Liver (tissue), 9 donors: ENCODE results near the gene RASA3. TPM values are rescaled to one million over a fixed set of nuclear protein-coding genes. Genes with fewer than 3 reads are reported as not detected.

ENCODE experiments used
- DNase-seq: peaks from one replicate; pipeline ENCODE4 v3.0.0-alpha.2; 2017; ENCODE audit warnings: low spot score
- H3K27ac ChIP-seq, 2 donors: one replicate each; pipeline ENCODE4 v1.7.0; 2013; ENCODE audit warnings: inconsistent platforms in 2 of 2, low read length in 2 of 2, control low read depth in 1 of 2, low read depth in 1 of 2, mild to moderate bottlenecking in 1 of 2
- H3K27me3 ChIP-seq, 4 donors: one replicate each; pipeline versions ENCODE4 v1.6.1 to v1.7.0; 2013; ENCODE audit warnings: low read length in 3 of 4, inconsistent platforms in 1 of 4, mild to moderate bottlenecking in 1 of 4, moderate library complexity in 1 of 4; ENCODE audit not compliant: control insufficient read depth in 4 of 4, insufficient read depth in 4 of 4
- H3K36me3 ChIP-seq, 4 donors: one replicate each; pipeline versions ENCODE4 v1.6.1 to v1.7.0; 2013; ENCODE audit warnings: low read length in 3 of 4, mild to moderate bottlenecking in 3 of 4, low read depth in 1 of 4, moderate library complexity in 1 of 4; ENCODE audit not compliant: control insufficient read depth in 4 of 4, insufficient read depth in 3 of 4
- H3K4me1 ChIP-seq, 4 donors: one replicate each; pipeline versions ENCODE4 v1.6.1 to v1.7.0; 2013; ENCODE audit warnings: low read length in 3 of 4, mild to moderate bottlenecking in 3 of 4, moderate library complexity in 1 of 4; ENCODE audit not compliant: control insufficient read depth in 4 of 4, insufficient read depth in 4 of 4
- H3K4me3 ChIP-seq, 3 donors: one replicate each; pipeline versions ENCODE4 v1.6.1 to v1.7.0; 2013; ENCODE audit warnings: low read length in 3 of 3, control low read depth in 1 of 3, low read depth in 1 of 3, mild to moderate bottlenecking in 1 of 3
- H3K9ac ChIP-seq, 2 donors: one replicate each; pipeline ENCODE4 v1.7.0; 2013; ENCODE audit warnings: low read length in 2 of 2, mild to moderate bottlenecking in 2 of 2, moderate library complexity in 2 of 2, control low read depth in 1 of 2, low read depth in 1 of 2
- H3K9me3 ChIP-seq, 4 donors: one replicate each; pipeline versions ENCODE4 v1.6.1 to v1.7.0; 2013; ENCODE audit warnings: low read length in 3 of 4; ENCODE audit not compliant: control insufficient read depth in 4 of 4
- EGR1 ChIP-seq, 2 donors: IDR thresholded peaks; 2 replicates each; pipeline ENCODE4 v1.6.1; 2016 to 2018; ENCODE audit warnings: antibody characterized with exemption in 2 of 2, low read depth in 2 of 2
- FOXA1 ChIP-seq: IDR thresholded peaks from 2 replicates; pipeline ENCODE4 v1.6.1; 2016; ENCODE audit warnings: antibody characterized with exemption
- FOXA2 ChIP-seq: IDR thresholded peaks from 2 replicates; pipeline ENCODE4 v1.6.1; 2016; ENCODE audit warnings: antibody characterized with exemption
- GABPA ChIP-seq, 2 donors: IDR thresholded peaks in 1 of 2; conservative IDR thresholded peaks in 1 of 2; 2 replicates each; pipeline ENCODE4 v1.6.1; 2016; ENCODE audit warnings: antibody characterized with exemption in 2 of 2, mild to moderate bottlenecking in 1 of 2, moderate library complexity in 1 of 2
- HNF4A ChIP-seq, 2 donors: conservative IDR thresholded peaks; 2 replicates each; pipeline ENCODE4 v1.6.1; 2016; ENCODE audit warnings: antibody characterized with exemption in 2 of 2, mild to moderate bottlenecking in 2 of 2
- HNF4G ChIP-seq: IDR thresholded peaks from 2 replicates; pipeline ENCODE4 v1.6.1; 2016; ENCODE audit warnings: antibody characterized with exemption
- JUND ChIP-seq, 2 donors: IDR thresholded peaks; 2 replicates each; pipeline ENCODE4 v1.6.1; 2016; ENCODE audit warnings: antibody characterized with exemption in 2 of 2
- MAX ChIP-seq: IDR thresholded peaks from 2 replicates; pipeline ENCODE4 v1.6.1; 2016; ENCODE audit warnings: antibody characterized with exemption
- NR2F2 ChIP-seq: IDR thresholded peaks from 2 replicates; pipeline ENCODE4 v1.6.1; 2016; ENCODE audit warnings: antibody characterized with exemption
- RAD21 ChIP-seq, 2 donors: IDR thresholded peaks; 2 replicates each; pipeline ENCODE4 v1.6.1; 2016; ENCODE audit warnings: antibody characterized with exemption in 2 of 2, mild to moderate bottlenecking in 2 of 2
- REST ChIP-seq: IDR thresholded peaks from 2 replicates; pipeline ENCODE4 v1.6.1; 2016; ENCODE audit warnings: antibody characterized with exemption, mild to moderate bottlenecking
- RXRA ChIP-seq, 2 donors: IDR thresholded peaks; 2 replicates each; pipeline ENCODE4 v1.6.1; 2017 to 2018; ENCODE audit warnings: antibody characterized with exemption in 2 of 2, mild to moderate bottlenecking in 1 of 2
- TAF1 ChIP-seq: conservative IDR thresholded peaks from 2 replicates; pipeline ENCODE4 v1.6.1; 2016; ENCODE audit warnings: antibody characterized with exemption, mild to moderate bottlenecking
- YY1 ChIP-seq: IDR thresholded peaks from 2 replicates; pipeline ENCODE4 v1.6.1; 2016; ENCODE audit warnings: antibody characterized with exemption, mild to moderate bottlenecking
- WGBS: extraction: QIAGEN DNeasy Blood & Tissue Kit; methylation state at CpG from one replicate; pipeline ENCODE4 v1.1.7; 2013; 5-methylcytosine and 5-hydroxymethylcytosine counted together
- polyA plus RNA-seq, 2 donors: library from polyadenylated mRNA; stranded (reverse) in 1 of 2; unstranded in 1 of 2; fragments of 200-250 nt in 1 of 2; fragments of >200 nt in 1 of 2; fragmentation: Nextera tagmentation in 1 of 2; extraction: Ambion mirVana in 1 of 2; gene quantifications; one replicate each; pipeline versions ENCODE4 v1.2.1 to v1.2.3, GENCODE V29; 2013 to 2015
- total RNA-seq, 2 donors: library from RNA; depleted of rRNA; stranded (reverse); fragments of >200 nt; gene quantifications; one replicate each; pipeline ENCODE4 v1.2.3, GENCODE V29; 2014
- TF ChIP-seq, protein P1 (sequence below): IDR thresholded peaks from 2 replicates; pipeline ENCODE4 v1.6.1; 2016; ENCODE audit warnings: antibody characterized with exemption
- TF ChIP-seq, protein P2 (sequence below): fragments of 150-350 bp; IDR thresholded peaks from 2 replicates; pipeline ENCODE4 v1.5.1; 2017; ENCODE audit warnings: improper control_type of control experiment, low read depth, low read length; ENCODE audit not compliant: missing input control
- donor health status: healthy.
- donor health status: healthy.
- donor health status: healthy.
- donor health status: healthy.
- donor health status: healthy.

The RASA3 gene
- total and polyA plus RNA-seq, 4 donors = 0.64 to 5.9 (median 3.8) TPM

GRCh38 chr13:113965383-113965874 is 167.0 kb downstream of the RASA3 start:
- no peaks in the 10 kb centered on the region for H3K36me3 ChIP-seq
- H3K27me3 ChIP-seq = no peaks in the 10 kb centered on the region
- TF ChIP-seq RAD21 (IDR thresholded peaks at IDR 0.05) = no peak
- no peak for TF ChIP-seq YY1
- no peak for TF ChIP-seq FOXA2
- TF ChIP-seq TAF1 = no peak
- no peak for TF ChIP-seq JUND (IDR thresholded peaks at IDR 0.05)
- TF ChIP-seq GABPA (IDR thresholded peaks at IDR 0.05 in 1 of 2, conservative IDR thresholded peaks at IDR 0.05 in 1 of 2) = no peak
- no peak for TF ChIP-seq REST
- TF ChIP-seq HNF4G = no peak
- no peak for TF ChIP-seq HNF4A (conservative IDR thresholded peaks at IDR 0.05)
- no peak for TF ChIP-seq MAX
- TF ChIP-seq, protein P1, sequence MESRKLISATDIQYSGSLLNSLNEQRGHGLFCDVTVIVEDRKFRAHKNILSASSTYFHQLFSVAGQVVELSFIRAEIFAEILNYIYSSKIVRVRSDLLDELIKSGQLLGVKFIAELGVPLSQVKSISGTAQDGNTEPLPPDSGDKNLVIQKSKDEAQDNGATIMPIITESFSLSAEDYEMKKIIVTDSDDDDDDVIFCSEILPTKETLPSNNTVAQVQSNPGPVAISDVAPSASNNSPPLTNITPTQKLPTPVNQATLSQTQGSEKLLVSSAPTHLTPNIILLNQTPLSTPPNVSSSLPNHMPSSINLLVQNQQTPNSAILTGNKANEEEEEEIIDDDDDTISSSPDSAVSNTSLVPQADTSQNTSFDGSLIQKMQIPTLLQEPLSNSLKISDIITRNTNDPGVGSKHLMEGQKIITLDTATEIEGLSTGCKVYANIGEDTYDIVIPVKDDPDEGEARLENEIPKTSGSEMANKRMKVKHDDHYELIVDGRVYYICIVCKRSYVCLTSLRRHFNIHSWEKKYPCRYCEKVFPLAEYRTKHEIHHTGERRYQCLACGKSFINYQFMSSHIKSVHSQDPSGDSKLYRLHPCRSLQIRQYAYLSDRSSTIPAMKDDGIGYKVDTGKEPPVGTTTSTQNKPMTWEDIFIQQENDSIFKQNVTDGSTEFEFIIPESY = no peak
- no peak overlapping the region for H3K27ac ChIP-seq
- DNase-seq = no peak
- no peak overlapping the region for H3K9ac ChIP-seq
- no peak overlapping the region for H3K4me3 ChIP-seq
- 96% methylated on average over 2 of the region's 2 CpGs for WGBS
- H3K4me1 ChIP-seq = peaks cover under 1 to 6% (median 3%) of the 10 kb centered on the region in 4 donors
- H3K9me3 ChIP-seq = no peaks in the 10 kb centered on the region

DNA sequence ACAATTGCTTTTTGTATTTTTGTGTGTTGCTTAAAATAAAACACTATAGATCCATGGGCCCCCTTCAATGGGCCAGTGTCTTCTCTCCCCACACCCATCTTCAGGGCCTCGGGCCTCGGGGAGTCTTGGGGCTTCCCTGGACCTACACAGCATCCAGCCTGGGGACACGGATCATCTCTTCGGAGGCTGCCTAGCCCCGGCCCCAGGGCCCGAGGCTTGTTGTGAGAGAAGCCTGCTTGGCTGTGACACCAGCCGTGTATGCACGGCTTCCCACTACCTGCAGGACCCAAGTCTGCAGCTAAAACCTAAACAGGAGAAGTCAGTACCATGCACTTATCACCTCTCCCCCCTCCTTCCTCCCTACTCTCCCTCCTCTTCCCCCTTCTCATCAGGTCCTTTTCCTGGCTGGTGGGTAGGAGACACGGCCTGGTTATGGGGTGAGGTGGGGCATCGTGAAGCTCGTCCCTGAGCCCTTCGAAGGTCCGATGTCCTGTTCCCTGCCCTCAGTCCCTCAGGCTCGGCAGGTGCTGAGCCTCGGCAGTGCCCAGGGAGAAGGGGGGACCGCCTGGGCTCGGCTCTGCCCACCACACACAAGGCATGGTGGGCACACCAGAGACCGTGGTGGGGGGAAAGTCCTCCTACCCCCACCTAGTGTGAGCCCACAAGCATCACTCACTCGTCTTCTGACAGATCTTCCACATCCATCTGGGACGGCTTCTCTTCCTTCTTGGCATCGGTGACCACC is 168.0 kb downstream of the RASA3 start:
- H3K27ac ChIP-seq = no peak overlapping the region
- H3K9me3 ChIP-seq = peaks cover 0 to 1% (median 0%) of the 10 kb centered on the region in 4 donors
- no peak overlapping the region for H3K4me3 ChIP-seq
- DNase-seq = no peak
- H3K9ac ChIP-seq = no peak overlapping the region
- TF ChIP-seq JUND (IDR thresholded peaks at IDR 0.05) (no peak), RXRA (IDR thresholded peaks at IDR 0.05) (no peak), HNF4A (conservative IDR thresholded peaks at IDR 0.05) (no peak), GABPA (IDR thresholded peaks at IDR 0.05 in 1 of 2, conservative IDR thresholded peaks at IDR 0.05 in 1 of 2) (no peak), EGR1 (IDR thresholded peaks at IDR 0.05; ENCODE audit: low read depth in 2 of 2) (no peak), RAD21 (IDR thresholded peaks at IDR 0.05) (no peak), TAF1 (no peak), NR2F2 (no peak), FOXA1 (no peak)
- TF ChIP-seq, protein P1 = no peak
- TF ChIP-seq, protein P2, sequence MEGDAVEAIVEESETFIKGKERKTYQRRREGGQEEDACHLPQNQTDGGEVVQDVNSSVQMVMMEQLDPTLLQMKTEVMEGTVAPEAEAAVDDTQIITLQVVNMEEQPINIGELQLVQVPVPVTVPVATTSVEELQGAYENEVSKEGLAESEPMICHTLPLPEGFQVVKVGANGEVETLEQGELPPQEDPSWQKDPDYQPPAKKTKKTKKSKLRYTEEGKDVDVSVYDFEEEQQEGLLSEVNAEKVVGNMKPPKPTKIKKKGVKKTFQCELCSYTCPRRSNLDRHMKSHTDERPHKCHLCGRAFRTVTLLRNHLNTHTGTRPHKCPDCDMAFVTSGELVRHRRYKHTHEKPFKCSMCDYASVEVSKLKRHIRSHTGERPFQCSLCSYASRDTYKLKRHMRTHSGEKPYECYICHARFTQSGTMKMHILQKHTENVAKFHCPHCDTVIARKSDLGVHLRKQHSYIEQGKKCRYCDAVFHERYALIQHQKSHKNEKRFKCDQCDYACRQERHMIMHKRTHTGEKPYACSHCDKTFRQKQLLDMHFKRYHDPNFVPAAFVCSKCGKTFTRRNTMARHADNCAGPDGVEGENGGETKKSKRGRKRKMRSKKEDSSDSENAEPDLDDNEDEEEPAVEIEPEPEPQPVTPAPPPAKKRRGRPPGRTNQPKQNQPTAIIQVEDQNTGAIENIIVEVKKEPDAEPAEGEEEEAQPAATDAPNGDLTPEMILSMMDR = no peak
- no peaks in the 10 kb centered on the region for H3K4me1 ChIP-seq
- 92% methylated on average over 21 of the region's 21 CpGs for WGBS
- no peaks in the 10 kb centered on the region for H3K36me3 ChIP-seq
- no peaks in the 10 kb centered on the region for H3K27me3 ChIP-seq
